Pulmonary artery endothelial cell (primary cell): ENCODE measurements around the gene CMTR2. TPM values are rescaled to one million over a fixed set of nuclear protein-coding genes. Genes with fewer than 3 reads are reported as not detected.
"Not testable (repeated sequence)": the region's sequence is repeated elsewhere in the genome, so short reads cannot be mapped to it uniquely, and the experiment has no call there.

Experiments used
- DNase-seq: peaks from one replicate; pipeline ENCODE4 v3.0.0-alpha.2; 2011; ENCODE audit warnings: low read depth, low spot score
- total RNA-seq: library from RNA; depleted of rRNA; stranded (reverse); fragments of >200 nt; gene quantifications from 2 replicates; pipeline ENCODE4 v1.2.3, GENCODE V29; 2014

The CMTR2 gene, protein sequence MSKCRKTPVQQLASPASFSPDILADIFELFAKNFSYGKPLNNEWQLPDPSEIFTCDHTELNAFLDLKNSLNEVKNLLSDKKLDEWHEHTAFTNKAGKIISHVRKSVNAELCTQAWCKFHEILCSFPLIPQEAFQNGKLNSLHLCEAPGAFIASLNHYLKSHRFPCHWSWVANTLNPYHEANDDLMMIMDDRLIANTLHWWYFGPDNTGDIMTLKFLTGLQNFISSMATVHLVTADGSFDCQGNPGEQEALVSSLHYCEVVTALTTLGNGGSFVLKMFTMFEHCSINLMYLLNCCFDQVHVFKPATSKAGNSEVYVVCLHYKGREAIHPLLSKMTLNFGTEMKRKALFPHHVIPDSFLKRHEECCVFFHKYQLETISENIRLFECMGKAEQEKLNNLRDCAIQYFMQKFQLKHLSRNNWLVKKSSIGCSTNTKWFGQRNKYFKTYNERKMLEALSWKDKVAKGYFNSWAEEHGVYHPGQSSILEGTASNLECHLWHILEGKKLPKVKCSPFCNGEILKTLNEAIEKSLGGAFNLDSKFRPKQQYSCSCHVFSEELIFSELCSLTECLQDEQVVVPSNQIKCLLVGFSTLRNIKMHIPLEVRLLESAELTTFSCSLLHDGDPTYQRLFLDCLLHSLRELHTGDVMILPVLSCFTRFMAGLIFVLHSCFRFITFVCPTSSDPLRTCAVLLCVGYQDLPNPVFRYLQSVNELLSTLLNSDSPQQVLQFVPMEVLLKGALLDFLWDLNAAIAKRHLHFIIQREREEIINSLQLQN
- 24.8 and 28.8 TPM in 2 replicates for total RNA-seq

- DNase-seq, result peak; percentile 86
These were observed at the start of gene CMTR2 for GRCh38 chr16:71288890-71289731. TSS of gene CMTR2 (minus strand) at chr16:71289402. CDS start at chr16:71285920, 3,482 bp downstream.

GRCh38 chr16:71338632-71339031 lies 49.4 kb upstream of the CMTR2 start:
- no peak for DNase-seq

DNA sequence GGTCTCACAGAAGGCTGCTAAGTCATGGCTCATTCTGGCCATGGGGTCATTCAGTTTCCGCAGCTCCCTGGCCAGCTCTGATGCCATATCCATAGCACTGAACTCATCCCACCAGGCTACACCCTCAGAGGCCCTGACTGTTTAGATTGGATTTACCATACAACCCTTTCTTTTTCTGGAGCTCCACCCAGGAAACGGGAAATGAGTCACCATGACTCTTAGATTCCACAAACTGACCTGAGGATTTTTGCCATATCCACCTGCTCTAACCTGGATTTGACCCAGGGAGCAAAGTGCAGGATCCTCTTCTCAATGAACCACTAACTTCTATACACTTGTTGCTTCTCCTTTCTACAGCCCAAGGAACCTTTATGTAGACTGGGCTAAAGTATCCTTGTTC lies 49.0 kb upstream of the CMTR2 start:
- DNase-seq, result no peak

- no peak for DNase-seq
These were observed 48.4 kb upstream of the CMTR2 start for GRCh38 chr16:71337631-71338030.

- DNase-seq, result no peak
These were observed 38.9 kb upstream of the CMTR2 start for GRCh38 chr16:71328151-71328550.

- no peak for DNase-seq
These were observed 38.5 kb upstream of the CMTR2 start for GRCh38 chr16:71327720-71328119.

GRCh38 chr16:71319999-71320398 lies 30.8 kb upstream of the CMTR2 start:
- DNase-seq, result no peak

GRCh38 chr16:71315269-71315668 lies 26.1 kb upstream of the CMTR2 start:
- no peak for DNase-seq

GRCh38 chr16:71313591-71313990 lies 24.4 kb upstream of the CMTR2 start:
- not testable (repeated sequence) for DNase-seq

DNA sequence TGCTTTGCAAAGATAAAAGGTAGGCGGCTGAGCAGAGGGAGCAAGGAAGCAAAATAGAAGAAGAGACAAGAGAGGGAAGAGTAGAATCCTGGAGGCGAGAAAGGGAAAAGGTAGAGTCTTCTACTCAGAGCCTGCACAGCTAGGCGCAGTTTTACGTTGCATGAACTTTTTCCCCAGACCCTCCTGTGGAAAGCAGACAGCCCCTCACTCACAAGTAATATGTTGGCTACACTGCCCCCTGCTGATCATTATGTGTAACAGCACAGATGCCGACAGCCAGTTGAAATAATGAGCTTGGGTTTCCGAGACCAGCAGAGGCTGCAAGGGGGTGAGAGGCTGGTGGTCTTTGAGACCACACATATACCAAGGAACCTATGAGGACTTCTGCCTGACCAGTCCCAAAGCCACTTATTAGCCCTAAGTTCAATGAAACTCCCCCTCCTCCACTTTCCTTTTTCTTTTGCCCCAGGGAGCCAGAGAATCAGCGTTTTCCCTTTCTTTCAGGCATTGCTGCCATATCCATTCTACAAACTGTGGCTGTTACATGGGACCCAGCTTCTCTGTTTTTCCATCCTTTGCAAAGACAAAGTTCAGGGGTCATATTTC lies 22.5 kb upstream of the CMTR2 start:
- no peak for DNase-seq

- no peak for DNase-seq
These were observed 14.7 kb upstream of the CMTR2 start for GRCh38 chr16:71303938-71304337.

GRCh38 chr16:71297341-71297634 lies 8.1 kb upstream of the CMTR2 start:
- DNase-seq, result no peak

DNA sequence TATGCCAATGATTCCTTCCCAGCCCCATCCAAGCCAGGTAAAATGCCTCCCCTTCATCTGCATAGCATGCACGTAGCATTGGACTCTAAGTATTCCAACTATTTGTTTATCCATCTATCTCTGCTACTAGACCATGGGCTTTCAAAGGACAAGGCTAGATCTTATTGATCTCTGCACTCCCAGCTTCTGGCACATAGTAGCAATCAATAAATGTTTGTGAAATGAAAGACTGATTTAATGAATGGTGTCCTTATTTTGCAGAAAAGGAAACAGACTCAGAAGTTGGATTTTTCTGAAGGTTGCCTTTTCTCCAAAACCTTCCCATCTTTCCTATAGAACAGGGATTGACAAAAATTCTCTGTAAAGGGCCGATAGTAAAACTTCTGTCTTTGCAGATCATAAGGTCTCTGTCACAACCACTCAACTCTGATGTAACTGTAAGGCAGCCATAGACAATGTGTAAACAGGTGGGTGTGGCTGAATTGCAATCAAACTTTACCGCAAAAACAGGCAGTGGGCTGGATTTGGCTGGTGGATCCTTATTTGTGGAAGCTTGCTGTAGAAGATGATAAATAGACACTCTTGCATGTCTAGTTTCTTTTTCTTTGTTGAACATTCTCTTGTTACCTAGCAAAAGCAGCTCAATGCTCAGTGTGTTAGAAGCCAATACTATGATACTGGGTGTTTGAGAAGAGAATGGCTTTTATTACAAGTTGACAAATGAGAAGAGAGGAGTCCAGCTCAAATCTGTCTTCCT lies 7.6 kb upstream of the CMTR2 start:
- no peak for DNase-seq

GRCh38 chr16:71295950-71296349 lies 6.7 kb upstream of the CMTR2 start:
- no peak for DNase-seq

DNA sequence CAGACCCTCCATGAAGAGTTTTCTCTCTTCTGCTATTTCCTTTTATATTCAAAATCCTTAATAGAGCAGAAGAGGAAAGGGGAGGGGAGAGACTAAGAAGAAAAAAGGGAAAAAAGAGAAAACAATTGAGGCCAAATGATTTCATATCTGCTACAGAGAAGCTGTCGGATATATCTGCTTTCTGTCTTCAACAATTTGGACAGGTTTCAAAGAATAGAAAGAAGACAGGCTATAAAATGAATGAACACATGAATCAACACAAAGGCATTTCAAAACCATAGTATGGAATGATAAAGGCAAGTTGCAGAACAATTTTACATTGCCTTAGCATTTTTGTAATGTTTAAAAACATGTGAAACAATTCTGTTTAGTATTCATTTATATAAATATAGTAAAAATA lies 4.7 kb upstream of the CMTR2 start:
- DNase-seq, result no peak

- not testable (repeated sequence) for DNase-seq
These were observed 2.9 kb upstream of the CMTR2 start for GRCh38 chr16:71292095-71292494.

- no peak for DNase-seq
These were observed 495 bp upstream of the CMTR2 start for GRCh38 chr16:71289732-71290062.

DNA sequence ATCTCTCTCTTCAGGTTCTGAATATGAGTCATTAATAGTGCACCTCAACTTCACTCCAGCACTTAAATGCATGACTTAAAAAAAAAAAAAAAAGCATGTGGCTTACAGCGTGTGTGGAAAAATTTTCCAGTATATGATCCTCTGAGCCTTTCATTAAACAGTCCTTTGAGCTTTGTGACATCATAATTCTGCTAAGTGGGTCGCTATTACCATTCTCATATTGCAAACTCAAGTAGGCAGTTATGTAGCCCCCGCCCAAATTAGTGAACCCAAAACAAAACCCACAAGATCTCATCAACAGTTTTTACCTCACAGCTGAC lies 672 bp downstream of the CMTR2 start:
- DNase-seq, result no peak

DNA sequence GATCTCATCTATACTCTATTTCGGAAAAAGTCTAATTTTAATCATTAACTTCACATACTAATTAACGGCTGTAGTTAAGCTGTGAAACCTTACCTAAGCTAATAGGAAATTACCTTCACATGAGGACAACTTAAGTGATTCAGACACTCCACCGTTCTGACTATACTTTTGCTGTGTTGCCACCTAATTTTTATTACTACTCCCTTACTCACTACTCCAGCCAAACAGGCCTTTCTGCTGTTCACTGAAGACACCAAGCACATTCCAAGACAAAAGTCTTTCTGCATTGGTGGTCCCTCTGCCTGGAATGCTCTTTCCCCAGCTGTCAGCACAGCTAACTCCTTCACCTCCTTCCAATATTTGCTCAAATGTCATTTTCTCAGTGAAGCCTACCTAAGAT lies 1.3 kb downstream of the CMTR2 start:
- no peak for DNase-seq

DNA sequence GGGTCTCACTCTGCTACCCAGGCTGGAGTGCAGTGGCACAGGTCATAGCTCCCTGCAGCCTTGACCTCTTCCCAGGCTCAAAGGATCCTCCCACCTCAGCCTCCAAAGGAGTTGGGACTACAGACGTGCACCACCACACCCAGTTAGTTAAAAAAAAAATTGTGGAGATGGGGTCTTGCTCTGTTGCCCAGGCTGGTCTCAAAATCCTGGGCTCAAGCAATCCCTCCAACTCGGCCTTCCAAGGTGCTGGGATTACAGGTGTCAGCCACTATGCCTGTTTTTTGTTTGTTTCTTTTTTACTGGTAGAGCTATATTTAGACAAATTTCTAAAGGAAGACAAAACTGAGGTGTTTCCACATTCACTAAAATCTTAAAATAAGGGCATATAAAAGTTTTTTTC lies 1.7 kb downstream of the CMTR2 start:
- no peak for DNase-seq

GRCh38 chr16:71283612-71284011 lies 5.6 kb downstream of the CMTR2 start:
- no peak for DNase-seq
